ENCODE results near the gene LAMA4.

LAMA4 gene

GRCh38 chr6:112130878-112131277, 123.5 kb downstream of the LAMA4 start:
- TF ChIP-seq CEBPB (IDR thresholded peaks at IDR 0.05) (no peak), TAF1 (IDR thresholded peaks at IDR 0.05; ENCODE audit: low read depth) (no peak), CREB1 (IDR thresholded peaks at IDR 0.05; ENCODE audit: low read depth) (no peak), FOXM1 (IDR thresholded peaks at IDR 0.05; ENCODE audit: borderline replicate concordance, low read depth) (no peak), YY1 (IDR thresholded peaks at IDR 0.05; ENCODE audit: low read depth) (no peak), NFIC (IDR thresholded peaks at IDR 0.05) (no peak)
- TF ChIP-seq, protein P1, sequence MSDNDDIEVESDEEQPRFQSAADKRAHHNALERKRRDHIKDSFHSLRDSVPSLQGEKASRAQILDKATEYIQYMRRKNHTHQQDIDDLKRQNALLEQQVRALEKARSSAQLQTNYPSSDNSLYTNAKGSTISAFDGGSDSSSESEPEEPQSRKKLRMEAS (IDR thresholded peaks at IDR 0.05) = no peak

DNA sequence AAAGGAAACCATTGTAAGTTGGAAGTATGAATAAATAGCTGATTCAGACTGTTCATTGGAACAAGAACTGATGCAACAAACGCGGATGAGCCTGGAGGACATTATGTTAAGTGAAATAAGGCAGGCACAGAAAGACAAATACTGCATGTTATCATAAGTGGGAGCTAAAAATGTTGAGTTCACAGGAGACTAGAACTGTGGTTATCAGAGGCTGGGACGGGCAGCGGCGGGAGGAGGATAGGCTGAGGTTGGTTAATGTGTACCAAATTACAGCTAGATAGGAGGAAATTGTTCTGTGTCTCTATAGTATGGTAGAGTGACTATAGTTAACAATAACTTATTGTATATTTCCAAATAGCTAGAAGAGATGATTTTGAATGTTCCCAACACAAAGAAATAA, 126.2 kb downstream of the LAMA4 start:
- TF ChIP-seq FOXM1 (IDR thresholded peaks at IDR 0.05; ENCODE audit: borderline replicate concordance, low read depth) (no peak), TCF12 (IDR thresholded peaks at IDR 0.05; ENCODE audit: low read depth) (no peak), ZBTB7A (IDR thresholded peaks at IDR 0.05; ENCODE audit: low read depth) (no peak), YY1 (IDR thresholded peaks at IDR 0.05; ENCODE audit: low read depth) (no peak), EGR1 (IDR thresholded peaks at IDR 0.05) (no peak), TAF1 (IDR thresholded peaks at IDR 0.05; ENCODE audit: low read depth) (no peak), RAD21 (IDR thresholded peaks at IDR 0.05; ENCODE audit: low read depth) (no peak), CEBPB (IDR thresholded peaks at IDR 0.05) (no peak)
- TF ChIP-seq, protein P2, sequence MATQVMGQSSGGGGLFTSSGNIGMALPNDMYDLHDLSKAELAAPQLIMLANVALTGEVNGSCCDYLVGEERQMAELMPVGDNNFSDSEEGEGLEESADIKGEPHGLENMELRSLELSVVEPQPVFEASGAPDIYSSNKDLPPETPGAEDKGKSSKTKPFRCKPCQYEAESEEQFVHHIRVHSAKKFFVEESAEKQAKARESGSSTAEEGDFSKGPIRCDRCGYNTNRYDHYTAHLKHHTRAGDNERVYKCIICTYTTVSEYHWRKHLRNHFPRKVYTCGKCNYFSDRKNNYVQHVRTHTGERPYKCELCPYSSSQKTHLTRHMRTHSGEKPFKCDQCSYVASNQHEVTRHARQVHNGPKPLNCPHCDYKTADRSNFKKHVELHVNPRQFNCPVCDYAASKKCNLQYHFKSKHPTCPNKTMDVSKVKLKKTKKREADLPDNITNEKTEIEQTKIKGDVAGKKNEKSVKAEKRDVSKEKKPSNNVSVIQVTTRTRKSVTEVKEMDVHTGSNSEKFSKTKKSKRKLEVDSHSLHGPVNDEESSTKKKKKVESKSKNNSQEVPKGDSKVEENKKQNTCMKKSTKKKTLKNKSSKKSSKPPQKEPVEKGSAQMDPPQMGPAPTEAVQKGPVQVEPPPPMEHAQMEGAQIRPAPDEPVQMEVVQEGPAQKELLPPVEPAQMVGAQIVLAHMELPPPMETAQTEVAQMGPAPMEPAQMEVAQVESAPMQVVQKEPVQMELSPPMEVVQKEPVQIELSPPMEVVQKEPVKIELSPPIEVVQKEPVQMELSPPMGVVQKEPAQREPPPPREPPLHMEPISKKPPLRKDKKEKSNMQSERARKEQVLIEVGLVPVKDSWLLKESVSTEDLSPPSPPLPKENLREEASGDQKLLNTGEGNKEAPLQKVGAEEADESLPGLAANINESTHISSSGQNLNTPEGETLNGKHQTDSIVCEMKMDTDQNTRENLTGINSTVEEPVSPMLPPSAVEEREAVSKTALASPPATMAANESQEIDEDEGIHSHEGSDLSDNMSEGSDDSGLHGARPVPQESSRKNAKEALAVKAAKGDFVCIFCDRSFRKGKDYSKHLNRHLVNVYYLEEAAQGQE (IDR thresholded peaks at IDR 0.05; ENCODE audit: low read depth) = no peak
- TF ChIP-seq, protein P1 (IDR thresholded peaks at IDR 0.05) = no peak

- TF ChIP-seq ZBTB7A (IDR thresholded peaks at IDR 0.05; ENCODE audit: low read depth) (no peak), TEAD4 (IDR thresholded peaks at IDR 0.05) (no peak), CEBPB (IDR thresholded peaks at IDR 0.05) (no peak)
Measured at GRCh38 chr6:112123982-112124381, 130.4 kb downstream of the LAMA4 start.

DNA sequence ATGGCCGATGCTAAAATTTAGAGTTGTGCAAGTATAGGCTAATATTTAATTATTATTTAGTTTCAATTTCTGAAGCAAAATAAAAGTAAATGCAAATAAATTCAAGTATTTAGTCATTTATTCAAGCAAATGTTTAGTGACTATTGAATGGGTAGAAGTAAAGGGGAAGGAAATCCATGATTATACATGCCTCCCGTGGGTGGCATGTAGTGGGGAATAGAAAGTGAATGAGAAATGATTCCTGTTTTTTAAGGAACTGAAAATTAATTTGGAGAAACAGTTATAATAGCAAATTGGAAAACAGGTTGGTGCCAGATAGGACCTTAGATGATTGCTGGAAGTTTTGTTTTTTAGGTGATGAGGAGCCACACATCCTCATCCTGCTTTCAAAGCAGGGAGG, 131.6 kb downstream of the LAMA4 start:
- TF ChIP-seq, protein P3, sequence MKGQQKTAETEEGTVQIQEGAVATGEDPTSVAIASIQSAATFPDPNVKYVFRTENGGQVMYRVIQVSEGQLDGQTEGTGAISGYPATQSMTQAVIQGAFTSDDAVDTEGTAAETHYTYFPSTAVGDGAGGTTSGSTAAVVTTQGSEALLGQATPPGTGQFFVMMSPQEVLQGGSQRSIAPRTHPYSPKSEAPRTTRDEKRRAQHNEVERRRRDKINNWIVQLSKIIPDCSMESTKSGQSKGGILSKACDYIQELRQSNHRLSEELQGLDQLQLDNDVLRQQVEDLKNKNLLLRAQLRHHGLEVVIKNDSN (IDR thresholded peaks at IDR 0.05) = no peak
- TF ChIP-seq RAD21 (IDR thresholded peaks at IDR 0.05; ENCODE audit: low read depth) (no peak), CREB1 (IDR thresholded peaks at IDR 0.05; ENCODE audit: low read depth) (no peak), TEAD4 (IDR thresholded peaks at IDR 0.05) (no peak), TCF12 (IDR thresholded peaks at IDR 0.05; ENCODE audit: low read depth) (no peak), FOXM1 (IDR thresholded peaks at IDR 0.05; ENCODE audit: borderline replicate concordance, low read depth) (no peak), EGR1 (IDR thresholded peaks at IDR 0.05) (no peak), CEBPB (IDR thresholded peaks at IDR 0.05) (no peak), ZBTB7A (IDR thresholded peaks at IDR 0.05; ENCODE audit: low read depth) (no peak), TAF1 (IDR thresholded peaks at IDR 0.05; ENCODE audit: low read depth) (no peak), EP300 (IDR thresholded peaks at IDR 0.05; ENCODE audit: borderline replicate concordance) (no peak), NFIC (IDR thresholded peaks at IDR 0.05) (no peak), YY1 (IDR thresholded peaks at IDR 0.05; ENCODE audit: low read depth) (no peak)
- TF ChIP-seq, protein P2 (IDR thresholded peaks at IDR 0.05; ENCODE audit: low read depth) = no peak
- TF ChIP-seq, protein P1 (IDR thresholded peaks at IDR 0.05) = no peak

- no peak for TF ChIP-seq EGR1 (IDR thresholded peaks at IDR 0.05)
- TF ChIP-seq TAF1 (IDR thresholded peaks at IDR 0.05; ENCODE audit: low read depth) = no peak
- no peak for TF ChIP-seq TCF12 (IDR thresholded peaks at IDR 0.05; ENCODE audit: low read depth)
- TF ChIP-seq CEBPB (IDR thresholded peaks at IDR 0.05) = no peak
- no peak for TF ChIP-seq YY1 (IDR thresholded peaks at IDR 0.05; ENCODE audit: low read depth)
- TF ChIP-seq NFIC (IDR thresholded peaks at IDR 0.05) = no peak
- TF ChIP-seq CREB1 (IDR thresholded peaks at IDR 0.05; ENCODE audit: low read depth) = no peak
Measured at GRCh38 chr6:112118034-112118433, 136.3 kb downstream of the LAMA4 start.

DNA sequence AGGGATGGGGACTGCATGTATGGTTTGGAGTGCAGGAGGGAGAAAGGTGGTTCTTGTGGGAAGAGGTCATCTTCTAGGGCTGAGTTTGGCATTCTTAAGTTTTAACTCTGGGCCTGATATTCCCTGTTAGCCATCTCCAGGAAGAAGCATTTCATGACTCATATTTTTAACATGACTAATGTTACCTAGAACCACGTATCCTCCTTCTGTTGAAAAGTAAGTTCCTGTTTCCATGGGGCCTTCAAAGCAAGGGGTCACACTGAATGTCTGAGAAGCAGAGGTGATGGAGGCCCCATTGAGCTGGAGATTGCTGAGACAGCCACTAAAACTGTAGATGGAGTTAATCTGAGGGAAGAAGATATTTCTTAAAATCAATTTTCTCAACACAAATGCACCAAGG, 136.8 kb downstream of the LAMA4 start:
- TF ChIP-seq, protein P3 (IDR thresholded peaks at IDR 0.05) = no peak
- TF ChIP-seq CEBPB (IDR thresholded peaks at IDR 0.05) (no peak), ZBTB7A (IDR thresholded peaks at IDR 0.05; ENCODE audit: low read depth) (no peak)

GRCh38 chr6:112116221-112116620, 138.1 kb downstream of the LAMA4 start:
- TF ChIP-seq ZBTB7A (IDR thresholded peaks at IDR 0.05; ENCODE audit: low read depth) (no peak), NFIC (IDR thresholded peaks at IDR 0.05) (no peak), TCF12 (IDR thresholded peaks at IDR 0.05; ENCODE audit: low read depth) (no peak), CEBPB (IDR thresholded peaks at IDR 0.05) (no peak), CREB1 (IDR thresholded peaks at IDR 0.05; ENCODE audit: low read depth) (no peak)
